Fibroblast of skin of right quadriceps (primary cell): ENCODE data around the gene SVIL.
"Not testable (repeated sequence)": the region's sequence is repeated elsewhere in the genome, so short reads cannot be mapped to it uniquely, and the experiment has no call there.

ENCODE experiments used
- DNase-seq: peaks from one replicate; pipeline ENCODE4 v3.0.0-alpha.2; 2013

SVIL gene

DNA sequence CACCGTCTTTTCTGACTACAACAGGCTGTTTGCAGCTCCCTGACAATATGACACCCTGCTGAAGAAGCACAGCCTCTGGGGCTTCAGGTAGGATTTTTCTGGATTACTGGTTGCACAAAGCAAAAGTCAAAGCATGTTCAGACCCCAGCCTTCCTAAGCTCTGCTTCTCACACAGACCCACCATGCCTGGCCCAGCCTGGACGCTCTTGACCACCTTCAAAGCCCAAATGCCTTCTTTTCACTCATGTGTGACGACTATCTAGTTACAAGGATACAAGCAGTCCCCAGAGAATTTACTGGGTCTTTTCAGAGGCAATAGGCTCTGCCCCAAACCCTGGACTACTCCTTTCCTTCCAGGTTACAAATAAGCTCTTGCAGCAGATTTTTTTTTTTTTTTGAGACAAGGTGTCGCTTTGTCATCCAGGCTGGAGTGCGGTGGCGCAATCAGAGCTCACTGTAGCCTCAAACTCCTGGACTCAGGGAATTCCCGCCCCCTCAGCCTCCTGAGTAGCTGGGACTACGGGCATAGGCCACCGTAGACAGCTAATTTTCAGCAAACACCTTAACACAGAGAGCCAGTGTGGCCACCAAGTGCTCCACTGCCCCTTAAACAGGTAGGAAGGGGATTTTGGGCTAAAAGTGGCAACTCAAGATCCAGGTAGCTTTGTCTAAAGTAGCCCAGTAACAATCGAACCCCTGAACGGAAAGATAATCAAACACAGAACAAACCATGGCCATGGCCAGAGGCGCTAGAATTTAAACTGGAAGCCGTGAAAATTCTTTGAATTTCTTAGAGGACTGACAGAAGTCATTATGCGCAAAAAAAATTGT, 16.2 kb downstream of the SVIL start:
- DNase-seq, result no peak

DNA sequence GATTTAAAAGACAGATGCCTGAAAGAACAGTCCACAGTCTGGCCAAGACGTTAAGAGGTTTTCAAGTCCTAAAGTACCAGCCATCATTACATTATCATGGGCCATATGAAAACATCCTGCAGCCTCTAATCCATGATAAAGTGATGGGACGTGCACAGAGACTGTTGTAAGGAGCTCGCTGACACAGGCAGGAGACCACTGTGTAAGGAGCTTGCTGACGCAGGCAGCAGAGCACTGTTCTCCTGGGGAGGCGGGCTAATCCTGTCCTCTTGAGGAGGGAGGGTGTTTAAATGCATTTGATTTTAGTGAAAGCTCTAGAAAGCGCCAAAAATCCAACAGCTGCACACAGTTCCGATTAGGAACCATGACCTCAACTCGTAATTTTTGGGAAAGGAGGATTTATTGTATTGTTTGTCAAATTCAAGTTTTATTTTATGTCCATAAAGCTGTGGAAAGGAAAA, 16.9 kb downstream of the SVIL start:
- DNase-seq, result no peak

DNA sequence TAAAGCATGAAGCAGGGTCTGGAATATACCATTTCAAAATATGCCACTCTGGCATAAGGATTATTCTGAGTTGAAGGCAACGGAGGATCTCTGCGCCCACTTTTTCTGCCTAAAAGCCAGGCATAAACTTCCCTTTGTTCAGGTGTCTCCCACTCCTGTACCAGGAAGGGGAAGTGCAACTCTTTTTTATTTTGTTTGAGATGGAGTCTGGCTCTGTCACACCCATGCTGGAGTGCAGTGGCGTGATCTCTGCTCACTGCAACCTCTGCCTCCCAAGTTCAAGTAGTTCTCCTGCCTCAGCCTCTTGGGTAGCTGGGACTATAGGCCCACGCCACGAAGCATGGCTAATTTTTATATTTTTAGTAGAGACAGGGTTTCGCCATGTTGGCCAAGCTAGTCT, 18.2 kb downstream of the SVIL start:
- no peak for DNase-seq

DNA sequence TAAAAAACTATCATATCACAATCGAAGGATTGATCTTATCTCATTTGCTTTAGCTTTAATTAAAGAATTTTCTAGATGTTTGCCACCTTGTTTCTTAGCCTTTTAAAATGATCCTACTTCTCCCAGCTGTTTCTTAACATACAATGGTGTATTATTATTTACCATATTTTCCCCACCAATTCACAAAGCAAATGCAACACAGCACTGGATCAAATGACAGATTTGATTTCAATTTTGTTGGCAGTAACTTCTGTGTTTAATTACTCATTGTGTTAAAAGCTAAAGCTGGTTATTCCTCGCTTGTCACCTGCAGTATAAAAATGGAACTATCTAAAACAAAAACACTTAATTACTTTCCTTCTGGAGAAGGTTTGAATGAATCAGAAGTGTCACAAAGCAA, 19.6 kb downstream of the SVIL start:
- no peak for DNase-seq

DNA sequence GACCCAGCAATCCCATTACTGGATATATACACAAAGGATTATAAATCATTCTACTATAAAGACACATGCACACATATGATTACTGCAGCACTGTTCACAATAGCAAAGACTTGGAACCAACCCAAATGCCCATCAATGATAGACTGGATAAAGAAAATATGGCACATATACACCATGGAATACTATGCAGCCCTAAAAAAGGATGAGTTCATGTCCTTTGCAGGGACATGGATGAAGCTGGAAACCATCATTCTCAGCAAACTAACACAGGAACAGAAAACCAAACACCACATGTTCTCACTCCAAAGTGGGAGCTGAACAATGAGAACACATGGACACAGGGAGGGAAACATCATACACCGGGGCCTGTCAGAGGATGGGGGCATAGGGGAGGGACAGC, 20.5 kb downstream of the SVIL start:
- not testable (repeated sequence) for DNase-seq

DNA sequence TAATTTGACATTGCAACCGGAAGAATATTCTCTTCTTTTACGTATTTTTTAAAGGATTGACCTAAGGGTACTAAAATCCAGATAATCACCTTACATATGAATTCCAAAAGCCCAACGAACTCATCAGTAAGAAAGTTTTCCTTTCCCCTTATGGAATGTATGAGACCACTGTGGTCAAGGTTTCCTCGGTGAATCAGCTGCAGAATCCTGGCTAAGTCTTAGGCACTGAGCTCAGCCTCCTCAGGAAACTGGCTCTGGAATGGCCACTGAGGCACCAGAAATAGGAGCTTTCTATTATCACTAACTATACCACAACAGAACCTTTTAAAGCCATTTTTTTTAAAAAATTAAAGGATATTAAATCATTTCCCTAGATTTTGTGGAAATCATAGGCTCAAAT, 21.0 kb downstream of the SVIL start:
- peak; percentile 59 for DNase-seq

DNA sequence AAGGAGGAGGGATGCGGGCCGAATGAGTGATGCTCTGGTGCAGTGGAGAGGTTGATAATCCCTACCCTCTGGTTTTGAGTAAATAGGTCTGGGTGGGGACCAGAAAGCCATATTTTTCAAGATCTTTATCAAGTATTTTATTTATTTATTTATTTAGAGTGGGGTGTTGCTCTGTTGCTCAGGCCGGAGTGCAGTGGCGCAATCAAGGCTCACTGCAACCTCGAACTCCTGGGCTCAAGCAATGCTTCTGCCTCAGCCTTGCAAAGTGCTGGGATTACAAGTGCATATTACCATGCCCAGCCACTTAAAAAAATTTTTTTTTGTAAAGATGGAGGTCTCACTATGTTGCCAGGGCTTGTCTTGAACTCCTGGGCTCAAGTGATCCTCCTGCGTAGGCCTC, 21.6 kb downstream of the SVIL start:
- no peak for DNase-seq

DNA sequence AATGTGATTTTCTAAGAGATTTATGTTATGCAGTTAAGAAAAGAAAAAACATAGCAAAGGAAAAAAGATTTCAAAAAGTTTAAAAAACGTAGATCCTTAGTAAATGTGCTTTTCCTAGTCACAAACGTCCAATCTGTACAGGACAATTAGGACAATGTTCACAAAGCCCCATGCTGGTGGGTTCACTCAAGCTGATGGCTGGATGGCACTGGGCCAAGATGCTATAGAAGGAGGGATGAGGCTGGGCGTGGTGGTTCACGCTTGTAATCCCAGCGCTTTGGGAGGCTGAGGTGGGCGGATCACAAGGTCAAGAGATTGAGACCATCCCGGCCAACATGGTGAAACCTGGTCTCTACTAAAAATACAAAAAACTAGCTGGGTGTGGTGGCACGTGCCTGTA, 22.1 kb downstream of the SVIL start:
- DNase-seq, result no peak

DNA sequence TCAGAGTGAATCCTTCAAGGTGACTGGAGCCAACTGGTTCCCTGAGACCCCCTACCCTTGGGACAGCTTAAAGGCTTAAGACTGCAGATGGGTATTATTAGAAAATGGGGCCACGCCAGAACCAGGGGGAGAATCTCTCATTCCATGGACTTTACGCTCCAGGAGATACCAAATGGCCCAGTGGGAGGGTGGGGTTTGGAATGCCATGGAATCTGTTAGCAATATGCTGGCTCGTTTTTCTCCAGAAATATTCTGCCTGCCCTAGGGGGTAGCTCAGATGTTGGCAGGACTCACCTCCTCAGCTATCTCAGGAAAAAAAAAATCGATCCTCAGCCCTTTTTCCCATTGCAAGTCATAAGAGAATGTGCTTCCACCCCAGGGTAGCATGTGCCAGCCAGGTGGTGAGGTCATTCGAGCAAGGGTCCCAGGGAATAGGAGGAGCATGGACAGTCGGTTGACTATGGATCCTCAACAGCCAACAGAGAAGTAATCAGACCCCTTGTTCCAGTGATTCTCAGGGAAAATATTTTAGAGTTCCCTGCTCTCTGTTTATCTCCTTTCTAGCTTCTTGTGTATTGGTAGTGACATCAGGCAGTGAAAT, 22.9 kb downstream of the SVIL start:
- DNase-seq, result no peak

DNA sequence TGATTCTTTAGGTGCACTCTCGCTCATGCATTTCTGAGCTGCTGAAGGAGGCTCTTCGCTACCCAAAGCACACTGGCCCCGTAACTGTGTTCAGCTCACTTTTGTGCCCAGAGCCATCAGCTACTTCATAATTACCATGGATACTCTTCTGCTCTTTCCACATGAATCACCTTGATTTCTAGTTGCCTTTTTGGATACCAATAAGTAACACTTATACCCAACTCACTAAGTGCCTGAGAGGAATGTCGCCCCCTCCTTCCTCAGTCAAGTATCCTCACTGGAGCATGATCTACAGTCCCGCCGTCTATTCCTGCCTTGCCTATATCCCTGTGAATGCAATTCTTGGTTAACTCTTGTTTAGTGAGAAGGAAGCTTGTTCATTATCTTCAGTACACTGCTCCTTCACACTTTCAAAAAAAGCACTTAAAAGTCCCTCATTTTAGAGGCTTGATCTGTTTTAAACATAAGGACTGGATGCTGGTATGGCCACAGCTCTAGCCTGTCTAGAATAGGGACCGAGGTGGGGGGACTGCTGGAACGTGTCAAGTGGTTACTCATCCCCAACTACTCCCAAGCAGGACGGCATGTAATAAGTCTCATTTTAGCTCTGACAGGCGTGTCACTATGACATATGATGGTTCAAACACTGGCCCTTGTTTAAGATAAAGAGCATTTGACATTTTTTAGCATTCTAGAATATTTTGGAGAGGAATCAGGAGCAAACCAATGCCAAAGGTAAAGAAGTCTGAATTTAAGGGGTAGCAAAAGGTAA, 23.7 kb downstream of the SVIL start:
- DNase-seq, result no peak

DNA sequence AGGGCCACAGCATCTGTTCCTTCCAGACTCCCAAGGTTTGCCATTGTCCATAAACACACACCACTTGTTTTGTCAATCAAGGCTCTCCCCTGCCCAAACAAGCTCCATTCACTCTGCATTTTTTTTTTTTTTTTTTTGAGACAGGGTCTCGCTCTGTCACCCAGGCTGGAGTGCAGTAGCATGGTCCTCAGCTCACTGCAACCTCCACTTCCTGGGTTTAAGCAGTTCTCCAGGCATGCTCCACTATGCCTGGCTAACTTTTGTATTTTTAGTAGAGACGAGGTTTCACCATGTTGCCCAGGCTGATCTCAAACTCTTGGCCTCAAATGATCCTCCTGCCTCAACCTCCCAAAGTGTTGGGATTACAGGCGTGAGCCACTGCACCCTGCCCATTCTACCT, 24.4 kb downstream of the SVIL start:
- DNase-seq, result not testable (repeated sequence)

DNA sequence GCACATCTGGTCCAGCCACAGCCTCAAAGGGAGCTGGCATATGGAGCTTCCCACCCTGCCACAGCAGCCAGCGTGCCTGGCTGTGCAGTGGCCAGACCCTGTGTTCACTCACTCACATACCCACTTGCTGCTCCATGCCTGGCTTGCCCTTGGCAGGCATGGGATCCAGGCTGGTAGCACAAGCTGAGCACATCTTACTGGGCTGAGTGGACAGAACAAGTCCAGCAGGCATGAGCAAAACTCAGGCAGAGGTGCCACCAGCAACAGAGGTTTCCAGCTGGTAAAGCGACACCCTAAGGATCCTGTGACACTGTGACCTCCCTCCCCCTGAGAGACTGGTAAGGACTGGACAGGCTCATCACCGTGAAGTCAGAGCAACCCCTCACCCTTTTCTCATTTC, 25.1 kb downstream of the SVIL start:
- DNase-seq, result no peak

DNA sequence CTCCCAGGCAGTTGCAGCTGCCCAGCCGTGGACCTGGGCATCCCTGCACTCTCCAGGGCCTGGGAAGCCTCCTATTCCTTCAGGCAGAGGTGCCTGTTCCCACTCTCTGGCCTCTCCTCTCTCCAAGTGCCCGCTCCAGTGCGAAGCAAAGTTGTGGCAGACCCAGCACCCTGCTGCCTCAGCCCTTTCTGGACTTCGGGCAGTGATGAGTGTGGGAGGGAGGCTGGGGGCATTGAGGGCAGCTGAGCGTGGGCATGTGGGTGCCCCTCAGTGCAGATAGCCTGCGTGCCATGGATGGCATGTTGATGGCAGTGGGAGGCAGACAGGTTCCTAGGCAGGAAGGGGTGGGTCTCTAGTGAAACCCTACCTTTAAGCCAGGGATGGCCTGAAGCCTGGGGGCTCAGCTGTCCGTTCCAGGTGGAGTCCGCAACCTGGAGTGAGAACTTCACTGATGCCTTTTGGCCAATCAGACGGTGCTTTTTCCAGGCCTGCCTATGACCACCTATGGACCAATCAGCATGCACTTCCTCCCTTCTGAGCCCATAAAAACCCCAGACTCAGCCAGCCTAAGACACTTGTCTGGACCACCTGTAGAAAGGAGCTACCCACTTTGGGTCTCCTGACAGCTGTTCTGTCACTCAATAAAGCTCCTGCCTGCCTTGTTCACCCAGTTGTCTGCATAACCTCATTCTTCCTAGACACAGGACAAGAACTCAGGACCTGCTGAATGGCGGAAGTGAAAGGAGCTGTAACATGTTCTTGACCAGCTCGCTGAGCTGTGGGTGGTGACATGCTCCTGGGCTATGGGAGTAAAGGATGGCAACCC, 26.1 kb downstream of the SVIL start:
- no peak for DNase-seq

DNA sequence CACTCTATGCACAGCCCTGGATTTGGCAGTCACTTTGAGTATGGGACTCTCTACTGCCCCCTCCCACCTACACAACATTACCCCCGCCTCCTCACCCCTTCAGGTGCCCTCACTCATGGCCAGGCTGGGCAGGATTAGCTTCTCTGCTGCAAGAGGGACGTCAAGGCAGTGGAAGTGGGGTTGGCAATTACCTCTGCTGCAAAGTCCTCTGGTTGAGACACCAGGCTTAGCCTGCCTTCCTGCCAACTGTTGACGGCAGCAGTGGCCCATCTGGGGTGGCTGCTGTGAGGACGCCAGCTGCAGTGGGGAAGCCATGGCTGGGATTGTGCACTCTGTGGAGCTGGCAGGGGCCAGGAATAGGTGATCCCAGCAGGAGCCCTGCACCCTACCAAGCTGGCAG, 26.7 kb downstream of the SVIL start:
- DNase-seq, result no peak

DNA sequence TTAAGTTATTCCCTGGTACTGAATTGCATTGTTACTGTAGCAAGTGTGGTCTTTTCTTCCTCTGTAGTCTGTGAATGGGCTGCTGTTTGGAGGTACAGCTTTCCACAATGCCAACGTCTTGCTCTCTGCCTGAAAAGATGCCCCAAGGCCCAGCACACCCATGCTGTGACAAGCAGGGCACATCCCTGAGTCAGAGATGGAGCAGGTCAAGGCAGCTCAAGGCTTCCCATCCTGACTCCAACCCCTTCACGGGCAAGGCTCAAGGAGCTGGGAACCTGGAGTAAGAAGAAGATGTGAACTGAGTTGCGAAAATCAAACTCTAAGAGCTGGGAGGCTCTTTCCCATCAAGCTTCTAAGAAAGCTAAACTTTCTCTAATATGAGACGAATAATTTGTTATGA, 27.2 kb downstream of the SVIL start:
- no peak for DNase-seq

DNA sequence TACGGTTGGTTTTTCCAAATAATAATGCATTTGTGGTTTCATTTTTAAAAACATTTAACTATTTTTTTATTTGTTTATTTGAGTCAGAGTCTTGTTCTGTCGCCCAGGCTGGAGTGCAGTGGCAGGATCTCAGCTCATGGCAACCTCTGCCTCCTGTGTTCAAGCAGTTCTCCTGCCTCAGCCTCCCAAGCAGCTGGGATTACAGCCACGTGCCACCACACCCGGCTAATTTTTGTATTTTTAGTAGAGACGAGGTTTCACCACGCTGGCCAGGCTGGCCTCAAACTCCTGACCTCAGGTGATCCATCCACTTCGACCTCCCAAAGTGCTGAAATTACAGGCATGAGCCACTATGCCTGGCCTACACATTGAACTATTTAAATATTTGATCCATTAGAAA, 28.1 kb downstream of the SVIL start:
- not testable (repeated sequence) for DNase-seq

DNA sequence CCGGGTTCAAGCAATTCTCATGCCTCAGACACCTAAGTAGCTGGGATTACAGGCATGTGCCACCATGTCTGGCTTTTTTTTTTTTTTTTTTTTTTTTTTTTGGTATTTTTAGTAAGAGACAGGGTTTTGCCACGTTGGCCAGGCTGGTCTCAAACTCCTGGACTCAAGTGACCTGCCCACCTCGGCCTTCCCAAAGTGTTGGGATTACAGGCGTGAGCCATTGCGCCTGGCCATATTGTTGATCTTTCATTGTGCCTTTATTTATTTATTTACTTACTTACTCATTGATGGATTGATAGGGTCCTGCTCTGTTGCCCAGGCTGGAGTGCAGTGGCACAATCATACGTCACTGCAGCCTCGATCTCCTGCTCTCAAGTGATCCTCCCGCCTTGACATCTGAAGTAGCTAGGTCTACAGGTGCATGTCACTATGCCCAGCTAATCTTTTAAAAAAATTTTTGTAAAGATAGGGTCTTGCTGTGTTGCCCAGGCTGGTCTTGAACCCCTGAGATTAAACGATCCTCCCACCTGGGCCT, 30.4 kb downstream of the SVIL start:
- no peak for DNase-seq

DNA sequence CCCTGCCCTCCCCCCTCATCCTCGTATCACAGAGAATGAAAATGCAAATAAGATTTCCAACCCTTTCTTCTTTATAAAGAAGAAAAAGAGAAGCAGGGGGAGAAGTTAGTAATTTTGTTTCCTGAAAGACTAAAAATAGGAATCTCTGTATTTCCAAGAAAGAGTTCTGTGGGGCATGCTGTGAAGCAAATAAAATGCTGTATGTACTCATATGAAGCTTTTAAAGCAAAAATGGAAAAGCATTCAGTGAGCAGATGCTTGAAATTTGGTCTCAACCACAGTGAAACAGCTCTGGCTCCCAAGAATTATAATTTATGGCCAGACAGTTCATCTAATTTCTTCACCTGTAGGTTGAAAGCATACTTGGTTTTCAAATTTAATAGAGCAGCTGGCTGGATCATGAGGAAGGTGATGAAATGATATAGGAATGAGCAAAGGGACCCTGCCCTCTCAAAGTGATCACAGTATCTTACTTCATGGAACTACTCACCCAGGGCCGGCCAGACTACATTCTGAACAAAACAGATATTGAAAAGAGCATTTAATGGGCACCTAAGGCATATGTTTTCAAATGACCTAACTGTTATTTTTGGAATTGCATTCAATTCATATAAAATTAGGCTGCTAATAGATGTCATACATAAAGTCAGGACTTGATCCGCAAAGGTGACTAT, 31.4 kb downstream of the SVIL start:
- DNase-seq, result no peak

DNA sequence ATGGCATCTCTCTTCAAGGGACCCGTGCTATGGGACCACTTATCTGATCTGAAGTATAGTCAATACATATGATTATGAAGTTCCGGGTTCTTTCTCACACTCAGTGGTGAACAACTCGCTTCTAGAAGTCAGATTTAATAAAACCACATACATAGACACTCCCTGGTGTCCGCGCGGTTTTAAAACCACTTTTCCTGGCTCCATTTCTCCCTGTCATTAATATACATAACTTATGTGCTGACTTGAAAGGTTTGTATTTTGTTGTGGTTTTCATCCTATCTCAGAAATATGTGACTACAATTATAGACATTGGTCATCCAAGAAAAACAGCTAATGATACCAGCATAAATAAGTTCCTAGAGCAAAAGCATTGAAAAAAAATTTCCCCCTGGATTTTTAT, 34.0 kb downstream of the SVIL start:
- peak; percentile 71 for DNase-seq

DNA sequence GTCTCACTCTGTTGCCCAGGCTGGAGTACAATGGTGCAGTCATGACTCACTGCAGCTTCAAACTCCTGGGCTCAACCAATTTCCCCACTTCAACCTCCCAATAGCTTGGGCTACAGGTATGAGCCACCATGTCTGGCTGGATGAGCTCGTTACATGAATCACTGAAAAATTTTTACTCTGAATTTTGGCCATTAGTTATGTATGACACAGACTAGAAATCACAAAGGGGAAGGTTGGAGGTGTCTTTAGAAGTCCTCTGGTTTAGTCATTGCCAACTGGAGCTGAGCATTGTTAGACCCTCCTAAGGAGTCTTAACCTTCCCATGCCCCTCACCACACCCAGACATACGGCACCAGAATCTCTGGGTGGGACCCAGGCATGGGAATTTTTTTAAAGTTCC, 34.7 kb downstream of the SVIL start:
- DNase-seq, result no peak

DNA sequence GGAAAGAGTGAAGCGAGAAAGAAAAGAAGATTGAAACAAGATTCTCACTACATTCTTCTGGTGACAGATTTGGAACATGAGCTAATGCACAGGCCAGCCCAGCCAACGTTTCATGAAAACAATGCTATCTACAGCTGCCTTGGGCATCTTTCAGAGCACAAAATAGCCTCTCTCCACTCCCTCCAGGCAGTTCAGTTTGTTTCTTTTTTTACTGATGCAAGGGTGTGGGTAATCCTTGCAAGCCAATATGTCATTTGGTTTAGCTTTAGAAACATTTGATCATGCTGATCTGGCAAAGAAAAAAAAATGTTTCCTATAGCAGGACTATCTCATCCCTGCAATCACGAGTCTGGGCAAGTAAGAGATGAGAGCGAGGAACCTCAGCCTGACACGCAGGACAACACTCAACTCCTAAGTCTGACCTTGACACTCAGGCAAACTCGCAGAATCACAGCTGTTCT, 35.9 kb downstream of the SVIL start:
- DNase-seq, result peak; percentile 44

DNA sequence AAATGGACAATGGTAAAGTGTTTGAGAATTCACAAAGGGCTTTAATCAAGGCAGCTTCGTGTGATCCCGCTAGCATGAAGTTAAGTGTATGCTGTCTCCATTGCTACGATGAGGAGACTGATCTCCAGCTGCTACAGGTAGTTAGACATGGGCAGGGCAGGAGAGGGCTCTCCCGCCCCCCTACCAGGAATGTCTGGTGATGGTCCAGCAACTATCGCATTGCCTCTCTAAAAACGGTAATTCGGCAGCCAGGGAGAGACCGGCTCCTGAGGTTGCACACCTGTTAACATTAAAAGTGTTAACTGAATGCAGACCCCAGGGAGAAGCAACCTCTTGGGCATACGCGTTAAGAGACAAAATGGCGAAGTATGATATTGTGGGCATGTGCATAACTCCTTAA, 37.9 kb downstream of the SVIL start:
- DNase-seq, result no peak
